Measurements from ENCODE around the gene FAM187B.
A peak's percentile ranks its signal among the peaks of the same experiment; 100 is the strongest.

FAM187B gene

GRCh38 chr19:35220315-35220921 lies 8.1 kb downstream of the FAM187B start:
- WGBS, 2 donors (ENCODE audit: extremely low coverage in 2 of 2, insufficient read length in 2 of 2, insufficient replicate concordance in 1 of 2): no CpG with 5 or more reads among the region's 3 CpGs
- Histone ChIP-seq H3K27ac (replicated peaks; ENCODE audit: low read length) (no peak overlapping the region), H4K91ac (ENCODE audit: low read depth, low read length, poor library complexity) (no peak overlapping the region), H3K79me1 (ENCODE audit: low read depth, low read length) (no peaks in the 10 kb centered on the region), H3K4ac (ENCODE audit: low read length) (no peak overlapping the region), H2BK5ac (ENCODE audit: low read length) (no peak overlapping the region), H3K4me2 (ENCODE audit: insufficient read depth, low read length, poor library complexity, severe bottlenecking) (no peak overlapping the region), H3K18ac (ENCODE audit: low read length) (no peak overlapping the region), H3K36me3 (replicated peaks in 1 of 2; ENCODE audit: control insufficient read depth in 2 of 2, insufficient read depth in 2 of 2, low read length in 2 of 2) (no peaks in the 10 kb centered on the region), H3K27me3 (ENCODE audit: control insufficient read depth in 3 of 3, insufficient read depth in 3 of 3, low read depth in 1 of 3, low read length in 3 of 3) (no peaks in the 10 kb centered on the region), H4K8ac (ENCODE audit: low read depth, low read length) (no peak overlapping the region), H3K14ac (ENCODE audit: low read length) (no peak overlapping the region), H2BK15ac (ENCODE audit: low read length) (no peak overlapping the region), H2BK12ac (ENCODE audit: low read length) (no peak overlapping the region), H3K23ac (ENCODE audit: low read depth, low read length, poor library complexity) (no peak overlapping the region), H2BK120ac (ENCODE audit: low read depth, low read length) (no peak overlapping the region), H2AK5ac (ENCODE audit: low read depth, low read length) (no peak overlapping the region), H3K4me3 (ENCODE audit: low read length in 2 of 2) (no peak overlapping the region), H3K9me3 (replicated peaks in 1 of 2; ENCODE audit: control insufficient read depth in 2 of 2, insufficient read depth in 1 of 2, low read depth in 1 of 2, low read length in 2 of 2) (no peaks in the 10 kb centered on the region), H3K4me1 (ENCODE audit: control insufficient read depth in 2 of 2, insufficient read depth in 1 of 2, low read depth in 1 of 2, low read length in 2 of 2) (no peaks in the 10 kb centered on the region), H3K9ac (ENCODE audit: low read depth, low read length, poor library complexity) (no peak overlapping the region), H2AFZ (ENCODE audit: low read length) (peak overlapping the region; percentile 8)
- DNase-seq (ENCODE audit: low spot score): no peak

DNA sequence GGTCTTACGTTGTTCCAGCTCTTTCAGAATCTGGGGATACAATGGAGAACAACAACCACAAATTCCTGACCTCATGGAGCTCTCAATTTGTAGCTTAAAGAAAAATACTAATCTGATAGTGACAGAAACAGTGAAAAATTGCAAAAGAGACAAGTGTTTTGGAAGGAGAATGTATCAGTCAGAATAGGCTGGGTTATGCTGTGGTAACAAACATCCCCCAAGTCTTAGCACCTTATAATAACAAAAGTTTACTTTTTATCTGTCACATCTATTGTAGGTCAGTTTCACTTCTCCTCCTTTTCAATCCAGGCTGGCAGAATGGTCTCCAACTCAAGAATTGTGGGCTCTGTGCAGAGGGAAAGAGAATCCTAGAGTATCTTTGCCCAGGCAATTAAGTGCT lies 9.5 kb downstream of the FAM187B start:
- WGBS, 2 donors (ENCODE audit: extremely low coverage in 2 of 2, insufficient read length in 2 of 2, insufficient replicate concordance in 1 of 2): no CpG with 5 or more reads among the region's 1 CpG
- Histone ChIP-seq H3K4me3 (ENCODE audit: low read length in 2 of 2) (no peak overlapping the region), H2BK120ac (ENCODE audit: low read depth, low read length) (no peak overlapping the region), H4K91ac (ENCODE audit: low read depth, low read length, poor library complexity) (no peak overlapping the region), H3K18ac (ENCODE audit: low read length) (no peak overlapping the region), H3K36me3 (replicated peaks in 1 of 2; ENCODE audit: control insufficient read depth in 2 of 2, insufficient read depth in 2 of 2, low read length in 2 of 2) (no peaks in the 10 kb centered on the region), H3K79me1 (ENCODE audit: low read depth, low read length) (no peaks in the 10 kb centered on the region), H3K27ac (replicated peaks; ENCODE audit: low read length) (no peak overlapping the region), H3K14ac (ENCODE audit: low read length) (no peak overlapping the region), H2BK15ac (ENCODE audit: low read length) (no peak overlapping the region), H3K4me2 (ENCODE audit: insufficient read depth, low read length, poor library complexity, severe bottlenecking) (no peak overlapping the region), H3K4ac (ENCODE audit: low read length) (no peak overlapping the region), H2AK5ac (ENCODE audit: low read depth, low read length) (no peak overlapping the region), H3K9ac (ENCODE audit: low read depth, low read length, poor library complexity) (no peak overlapping the region), H4K8ac (ENCODE audit: low read depth, low read length) (no peak overlapping the region), H2BK12ac (ENCODE audit: low read length) (no peak overlapping the region), H2BK5ac (ENCODE audit: low read length) (no peak overlapping the region), H3K9me3 (replicated peaks in 1 of 2; ENCODE audit: control insufficient read depth in 2 of 2, insufficient read depth in 1 of 2, low read depth in 1 of 2, low read length in 2 of 2) (no peaks in the 10 kb centered on the region), H3K4me1 (ENCODE audit: control insufficient read depth in 2 of 2, insufficient read depth in 1 of 2, low read depth in 1 of 2, low read length in 2 of 2) (no peaks in the 10 kb centered on the region), H3K23ac (ENCODE audit: low read depth, low read length, poor library complexity) (no peak overlapping the region), H3K27me3 (ENCODE audit: control insufficient read depth in 3 of 3, insufficient read depth in 3 of 3, low read depth in 1 of 3, low read length in 3 of 3) (no peaks in the 10 kb centered on the region), H2AFZ (ENCODE audit: low read length) (no peak overlapping the region)
- no peak for DNase-seq (ENCODE audit: low spot score)

DNA sequence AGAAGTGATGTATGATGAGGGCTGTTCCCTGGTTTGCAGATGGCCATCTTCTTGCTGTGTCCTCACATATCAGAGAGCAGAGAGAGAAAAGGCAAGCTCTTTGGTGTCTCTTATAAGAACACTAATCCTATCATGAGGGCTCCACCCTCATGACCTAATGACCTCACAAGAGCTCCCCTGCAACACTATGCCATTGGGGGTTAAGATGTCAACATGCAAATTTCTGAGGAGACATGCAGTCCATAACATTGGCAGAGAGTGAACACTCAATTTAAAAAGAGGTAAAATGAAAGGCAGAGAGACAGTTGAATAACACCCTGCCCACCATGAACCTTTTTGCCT lies 10.9 kb downstream of the FAM187B start:
- no peak for DNase-seq (ENCODE audit: low spot score)
- no peak overlapping the region for H3K14ac ChIP-seq (ENCODE audit: low read length)
- no peak overlapping the region for H3K9ac ChIP-seq (ENCODE audit: low read depth, low read length, poor library complexity)
- no peak overlapping the region for H2BK5ac ChIP-seq (ENCODE audit: low read length)
- no peaks in the 10 kb centered on the region for H3K36me3 ChIP-seq (replicated peaks in 1 of 2; ENCODE audit: control insufficient read depth in 2 of 2, insufficient read depth in 2 of 2, low read length in 2 of 2)
- no peak overlapping the region for H3K27ac ChIP-seq (replicated peaks; ENCODE audit: low read length)
- H3K27me3 ChIP-seq (ENCODE audit: control insufficient read depth in 3 of 3, insufficient read depth in 3 of 3, low read depth in 1 of 3, low read length in 3 of 3): no peaks in the 10 kb centered on the region
- no peaks in the 10 kb centered on the region for H3K4me1 ChIP-seq (ENCODE audit: control insufficient read depth in 2 of 2, insufficient read depth in 1 of 2, low read depth in 1 of 2, low read length in 2 of 2)
- no peak overlapping the region for H2BK15ac ChIP-seq (ENCODE audit: low read length)
- no peak overlapping the region for H2AK5ac ChIP-seq (ENCODE audit: low read depth, low read length)
- H3K4me3 ChIP-seq (ENCODE audit: low read length in 2 of 2): no peak overlapping the region
- H3K9me3 ChIP-seq (replicated peaks in 1 of 2; ENCODE audit: control insufficient read depth in 2 of 2, insufficient read depth in 1 of 2, low read depth in 1 of 2, low read length in 2 of 2): no peaks in the 10 kb centered on the region
- H2AFZ ChIP-seq (ENCODE audit: low read length): no peak overlapping the region
- no peaks in the 10 kb centered on the region for H3K79me1 ChIP-seq (ENCODE audit: low read depth, low read length)
- H4K8ac ChIP-seq (ENCODE audit: low read depth, low read length): no peak overlapping the region
- no peak overlapping the region for H2BK120ac ChIP-seq (ENCODE audit: low read depth, low read length)
- no peak overlapping the region for H2BK12ac ChIP-seq (ENCODE audit: low read length)
- H3K18ac ChIP-seq (ENCODE audit: low read length): no peak overlapping the region
- H3K4ac ChIP-seq (ENCODE audit: low read length): no peak overlapping the region
- H3K4me2 ChIP-seq (ENCODE audit: insufficient read depth, low read length, poor library complexity, severe bottlenecking): no peak overlapping the region
- H3K23ac ChIP-seq (ENCODE audit: low read depth, low read length, poor library complexity): no peak overlapping the region
- no peak overlapping the region for H4K91ac ChIP-seq (ENCODE audit: low read depth, low read length, poor library complexity)

GRCh38 chr19:35216833-35217648 lies 11.5 kb downstream of the FAM187B start:
- DNase-seq (ENCODE audit: low spot score): no peak
- H3K27ac ChIP-seq (replicated peaks; ENCODE audit: low read length): no peak overlapping the region
- H3K9ac ChIP-seq (ENCODE audit: low read depth, low read length, poor library complexity): no peak overlapping the region
- H2BK12ac ChIP-seq (ENCODE audit: low read length): no peak overlapping the region
- no peak overlapping the region for H3K4me3 ChIP-seq (ENCODE audit: low read length in 2 of 2)
- H2BK15ac ChIP-seq (ENCODE audit: low read length): no peak overlapping the region
- no peak overlapping the region for H2AFZ ChIP-seq (ENCODE audit: low read length)
- WGBS, 2 donors (ENCODE audit: extremely low coverage in 2 of 2, insufficient read length in 2 of 2, insufficient replicate concordance in 1 of 2): no CpG with 5 or more reads among the region's 3 CpGs
- no peak overlapping the region for H3K18ac ChIP-seq (ENCODE audit: low read length)
- no peaks in the 10 kb centered on the region for H3K4me1 ChIP-seq (ENCODE audit: control insufficient read depth in 2 of 2, insufficient read depth in 1 of 2, low read depth in 1 of 2, low read length in 2 of 2)
- H3K4me2 ChIP-seq (ENCODE audit: insufficient read depth, low read length, poor library complexity, severe bottlenecking): no peak overlapping the region
- H3K27me3 ChIP-seq (ENCODE audit: control insufficient read depth in 3 of 3, insufficient read depth in 3 of 3, low read depth in 1 of 3, low read length in 3 of 3): no peaks in the 10 kb centered on the region
- H3K23ac ChIP-seq (ENCODE audit: low read depth, low read length, poor library complexity): no peak overlapping the region
- no peak overlapping the region for H2AK5ac ChIP-seq (ENCODE audit: low read depth, low read length)
- no peaks in the 10 kb centered on the region for H3K9me3 ChIP-seq (replicated peaks in 1 of 2; ENCODE audit: control insufficient read depth in 2 of 2, insufficient read depth in 1 of 2, low read depth in 1 of 2, low read length in 2 of 2)
- no peak overlapping the region for H2BK5ac ChIP-seq (ENCODE audit: low read length)
- no peak overlapping the region for H4K8ac ChIP-seq (ENCODE audit: low read depth, low read length)
- no peaks in the 10 kb centered on the region for H3K36me3 ChIP-seq (replicated peaks in 1 of 2; ENCODE audit: control insufficient read depth in 2 of 2, insufficient read depth in 2 of 2, low read length in 2 of 2)
- H2BK120ac ChIP-seq (ENCODE audit: low read depth, low read length): no peak overlapping the region
- H3K14ac ChIP-seq (ENCODE audit: low read length): no peak overlapping the region
- H4K91ac ChIP-seq (ENCODE audit: low read depth, low read length, poor library complexity): no peak overlapping the region
- no peak overlapping the region for H3K4ac ChIP-seq (ENCODE audit: low read length)
- no peaks in the 10 kb centered on the region for H3K79me1 ChIP-seq (ENCODE audit: low read depth, low read length)
